Mononuclear cell (primary cell): ENCODE results near the gene AUTS2. TPM values are rescaled to one million over a fixed set of nuclear protein-coding genes. Genes with fewer than 3 reads are reported as not detected.
"Not testable (repeated sequence)": the region's sequence is repeated elsewhere in the genome, so short reads cannot be mapped to it uniquely, and the experiment has no call there.

ENCODE experiments used
- H3K27me3 ChIP-seq: 2 replicates; pipeline ENCODE4 v1.6.0; 2011; ENCODE audit warnings: low read length, control low read depth; ENCODE audit not compliant: insufficient read depth
- H3K4me1 ChIP-seq: 2 replicates; pipeline ENCODE4 v1.5.1; 2011; ENCODE audit warnings: mild to moderate bottlenecking, low read length, control low read depth; ENCODE audit not compliant: insufficient read depth
- H3K4me3 ChIP-seq: 2 replicates; pipeline ENCODE4 v1.5.1; 2011; ENCODE audit warnings: mild to moderate bottlenecking, low read length, moderate library complexity
- H3K9me3 ChIP-seq: 2 replicates; pipeline ENCODE4 v1.5.1; 2011; ENCODE audit warnings: low read depth, mild to moderate bottlenecking, control low read depth, low read length
- total RNA-seq: library from RNA; depleted of rRNA; stranded (reverse); fragments of >200 nt; gene quantifications from one replicate; pipeline ENCODE4 v1.2.3, GENCODE V29; 2012

Gene AUTS2
- total RNA-seq, 1 donor: 16.5 TPM

GRCh38 chr7:70795948-70796347 is 1197.7 kb downstream of the AUTS2 start:
- Histone ChIP-seq H3K4me3 (no peak overlapping the region), H3K4me1 (no peaks in the 10 kb centered on the region), H3K27me3 (no peaks in the 10 kb centered on the region), H3K9me3 (peaks cover 10% of the 10 kb centered on the region)

GRCh38 chr7:70797109-70797514 is 1198.8 kb downstream of the AUTS2 start:
- H3K4me1 ChIP-seq: no peaks in the 10 kb centered on the region
- H3K9me3 ChIP-seq: peaks cover 10% of the 10 kb centered on the region
- no peak overlapping the region for H3K4me3 ChIP-seq
- H3K27me3 ChIP-seq: no peaks in the 10 kb centered on the region

- H3K27me3 ChIP-seq: no peaks in the 10 kb centered on the region
- peaks cover 10% of the 10 kb centered on the region for H3K9me3 ChIP-seq
- H3K4me1 ChIP-seq: no peaks in the 10 kb centered on the region
- H3K4me3 ChIP-seq: no peak overlapping the region
Observed at GRCh38 chr7:70799841-70800405, 1201.6 kb downstream of the AUTS2 start.

DNA sequence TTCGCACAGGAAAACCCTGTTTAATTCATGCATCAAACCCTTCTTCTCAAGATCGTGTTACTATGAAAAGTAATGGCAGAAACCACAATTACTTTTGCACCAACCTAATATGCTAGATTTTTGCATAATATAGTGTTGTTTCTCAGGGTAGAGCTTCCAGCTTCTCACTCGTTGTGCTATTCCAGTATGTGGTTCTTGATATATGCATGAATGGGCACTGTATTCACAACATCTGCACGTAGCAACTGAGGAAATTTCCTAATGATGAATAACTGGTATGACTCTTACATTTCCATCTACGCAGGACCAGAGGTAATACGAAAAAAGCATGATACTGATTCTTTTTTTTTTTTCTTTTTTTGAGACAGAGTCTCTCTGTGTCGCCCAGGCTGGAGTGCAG is 1207.1 kb downstream of the AUTS2 start:
- Histone ChIP-seq H3K4me3 (no peak overlapping the region), H3K9me3 (peaks cover under 1% of the 10 kb centered on the region), H3K4me1 (no peaks in the 10 kb centered on the region), H3K27me3 (no peaks in the 10 kb centered on the region)

GRCh38 chr7:70807650-70808049 is 1209.4 kb downstream of the AUTS2 start:
- no peaks in the 10 kb centered on the region for H3K9me3 ChIP-seq
- no peaks in the 10 kb centered on the region for H3K27me3 ChIP-seq
- H3K4me3 ChIP-seq: no peak overlapping the region
- no peaks in the 10 kb centered on the region for H3K4me1 ChIP-seq

GRCh38 chr7:70808876-70809275 is 1210.6 kb downstream of the AUTS2 start:
- no peaks in the 10 kb centered on the region for H3K4me1 ChIP-seq

DNA sequence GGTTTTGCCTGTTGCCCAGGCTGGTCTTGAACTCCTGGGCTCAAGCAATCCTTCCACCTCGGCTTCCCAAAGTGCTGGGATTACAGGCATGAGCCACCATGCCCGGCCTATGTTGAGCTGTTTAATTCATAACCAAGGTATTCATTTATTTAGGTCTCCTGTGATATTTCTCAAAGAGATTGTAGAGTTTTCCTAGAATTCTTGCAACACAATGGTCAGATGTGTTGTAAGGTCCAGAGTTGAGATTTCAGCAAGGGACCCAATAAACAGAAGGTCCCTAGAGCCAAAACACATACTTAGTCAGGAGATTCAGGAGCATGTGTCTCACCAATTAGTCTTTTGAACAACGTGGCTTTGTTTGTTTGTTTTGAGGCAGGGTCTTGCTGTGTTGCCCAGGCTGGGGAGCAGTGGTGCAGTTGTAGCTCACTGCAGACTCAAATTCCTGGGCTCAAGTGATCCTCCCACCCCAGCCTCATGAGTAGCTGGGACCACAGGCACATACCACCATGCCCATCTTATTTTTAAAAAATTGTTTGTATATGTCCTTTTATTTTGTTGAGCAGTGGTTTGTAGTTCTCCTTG is 1212.4 kb downstream of the AUTS2 start:
- Histone ChIP-seq H3K9me3 (no peaks in the 10 kb centered on the region), H3K27me3 (peaks cover 3% of the 10 kb centered on the region), H3K4me1 (no peaks in the 10 kb centered on the region), H3K4me3 (no peak overlapping the region)

More at GRCh38 chr7:70808876-70809275, 1210.6 kb downstream of the AUTS2 start:
- H3K27me3 ChIP-seq: peaks cover 3% of the 10 kb centered on the region
- H3K4me3 ChIP-seq: no peak overlapping the region
- no peaks in the 10 kb centered on the region for H3K9me3 ChIP-seq

- H3K4me3 ChIP-seq: no peak overlapping the region
- peaks cover 3% of the 10 kb centered on the region for H3K27me3 ChIP-seq
- no peaks in the 10 kb centered on the region for H3K4me1 ChIP-seq
- no peaks in the 10 kb centered on the region for H3K9me3 ChIP-seq
Observed at GRCh38 chr7:70812511-70812910, 1214.2 kb downstream of the AUTS2 start.

GRCh38 chr7:70822490-70822889 is 1224.2 kb downstream of the AUTS2 start:
- H3K27me3 ChIP-seq, H3K4me1 ChIP-seq, H3K4me3 ChIP-seq, H3K9me3 ChIP-seq: not testable (repeated sequence)

- Histone ChIP-seq H3K27me3 (no peaks in the 10 kb centered on the region), H3K4me1 (no peaks in the 10 kb centered on the region), H3K9me3 (no peaks in the 10 kb centered on the region), H3K4me3 (no peak overlapping the region)
Observed at GRCh38 chr7:70829221-70830059, 1231.2 kb downstream of the AUTS2 start.

DNA sequence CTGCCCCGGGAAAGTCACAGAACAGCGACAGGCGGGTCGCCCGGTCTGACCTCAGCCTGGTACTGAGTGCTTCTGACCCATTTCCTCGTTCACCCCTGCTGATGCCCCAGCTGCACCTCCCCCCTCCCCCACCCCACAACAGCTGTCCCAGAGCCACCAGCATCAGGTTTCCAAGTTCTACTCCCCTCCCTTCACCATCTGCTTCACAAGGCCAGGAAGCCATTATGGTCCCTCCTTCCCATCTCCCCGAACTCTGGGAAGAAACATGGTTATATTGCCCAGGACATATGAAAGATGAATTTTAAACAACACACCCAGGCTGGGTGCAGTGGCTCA is 1231.8 kb downstream of the AUTS2 start:
- Histone ChIP-seq H3K4me1 (no peaks in the 10 kb centered on the region), H3K9me3 (no peaks in the 10 kb centered on the region), H3K27me3 (no peaks in the 10 kb centered on the region), H3K4me3 (no peak overlapping the region)

GRCh38 chr7:70830426-70830825 is 1232.2 kb downstream of the AUTS2 start:
- no peak overlapping the region for H3K4me3 ChIP-seq
- no peaks in the 10 kb centered on the region for H3K9me3 ChIP-seq
- H3K4me1 ChIP-seq: no peaks in the 10 kb centered on the region
- H3K27me3 ChIP-seq: no peaks in the 10 kb centered on the region

- H3K4me3 ChIP-seq: no peak overlapping the region
- H3K27me3 ChIP-seq: no peaks in the 10 kb centered on the region
- no peaks in the 10 kb centered on the region for H3K9me3 ChIP-seq
- H3K4me1 ChIP-seq: no peaks in the 10 kb centered on the region
Observed at GRCh38 chr7:70833726-70834125, 1235.5 kb downstream of the AUTS2 start.

GRCh38 chr7:70834424-70834823 is 1236.1 kb downstream of the AUTS2 start:
- H3K4me3 ChIP-seq: no peak overlapping the region
- no peaks in the 10 kb centered on the region for H3K27me3 ChIP-seq
- H3K4me1 ChIP-seq: no peaks in the 10 kb centered on the region
- H3K9me3 ChIP-seq: no peaks in the 10 kb centered on the region

GRCh38 chr7:70835658-70836057 is 1237.4 kb downstream of the AUTS2 start:
- H3K4me1 ChIP-seq: no peaks in the 10 kb centered on the region
- no peaks in the 10 kb centered on the region for H3K27me3 ChIP-seq
- H3K9me3 ChIP-seq: no peaks in the 10 kb centered on the region
- H3K4me3 ChIP-seq: no peak overlapping the region

GRCh38 chr7:70836279-70836678 is 1238.0 kb downstream of the AUTS2 start:
- H3K4me1 ChIP-seq: no peaks in the 10 kb centered on the region
- no peaks in the 10 kb centered on the region for H3K27me3 ChIP-seq
- no peak overlapping the region for H3K4me3 ChIP-seq
- no peaks in the 10 kb centered on the region for H3K9me3 ChIP-seq
